NCI-H1048 (cell line): ENCODE data around the gene ALKBH5.
A peak's percentile ranks its signal among the peaks of the same experiment; 100 is the strongest.

Experiments
- DNase-seq: peaks from one replicate; lab custom pipeline; 2025; lab: John Stamatoyannopoulos, UW

ALKBH5 gene

GRCh38 chr17:18183334-18184142 is at the start of gene ALKBH5:
ALKBH5 (plus strand) TSS chr17:18183828; CDS start chr17:18184244, 416 bp downstream.
- DNase-seq = peak; percentile 98

- DNase-seq = no peak
These were observed 47.3 kb upstream of the ALKBH5 start for GRCh38 chr17:18136357-18136756.

- DNase-seq = no peak
These were observed 45.4 kb upstream of the ALKBH5 start for GRCh38 chr17:18138065-18138749.

GRCh38 chr17:18139092-18139491 is 44.5 kb upstream of the ALKBH5 start:
- no peak for DNase-seq

GRCh38 chr17:18139498-18139897 is 44.1 kb upstream of the ALKBH5 start:
- DNase-seq = no peak

- DNase-seq = no peak
These were observed 43.7 kb upstream of the ALKBH5 start for GRCh38 chr17:18139949-18140348.

GRCh38 chr17:18140648-18141047 is 43.0 kb upstream of the ALKBH5 start:
- no peak for DNase-seq

- no peak for DNase-seq
These were observed 42.3 kb upstream of the ALKBH5 start for GRCh38 chr17:18141210-18141803.

- DNase-seq = no peak
These were observed 41.2 kb upstream of the ALKBH5 start for GRCh38 chr17:18142417-18142816.

- no peak for DNase-seq
These were observed 40.3 kb upstream of the ALKBH5 start for GRCh38 chr17:18143044-18143936.

GRCh38 chr17:18144261-18144660 is 39.4 kb upstream of the ALKBH5 start:
- DNase-seq = no peak

GRCh38 chr17:18144855-18145254 is 38.8 kb upstream of the ALKBH5 start:
- no peak for DNase-seq

GRCh38 chr17:18145811-18146210 is 37.8 kb upstream of the ALKBH5 start:
- DNase-seq = no peak

GRCh38 chr17:18146259-18146658 is 37.4 kb upstream of the ALKBH5 start:
- no peak for DNase-seq

- no peak for DNase-seq
These were observed 36.6 kb upstream of the ALKBH5 start for GRCh38 chr17:18146980-18147379.

- DNase-seq = no peak
These were observed 35.0 kb upstream of the ALKBH5 start for GRCh38 chr17:18148586-18148985.

GRCh38 chr17:18151290-18151689 is 32.3 kb upstream of the ALKBH5 start:
- DNase-seq = no peak

- DNase-seq = no peak
These were observed 28.4 kb upstream of the ALKBH5 start for GRCh38 chr17:18155179-18155578.

- DNase-seq = no peak
These were observed 27.3 kb upstream of the ALKBH5 start for GRCh38 chr17:18156171-18156975.

- no peak for DNase-seq
These were observed 26.7 kb upstream of the ALKBH5 start for GRCh38 chr17:18156976-18157280.

GRCh38 chr17:18157354-18157985 is 26.2 kb upstream of the ALKBH5 start:
- DNase-seq = no peak
